Measurements from ENCODE around the gene HYAL3.

- TF ChIP-seq POLR2AphosphoS5 (IDR thresholded peaks at IDR 0.05) (no peak), CTCF (IDR thresholded peaks at IDR 0.05) (no peak)
Observed at GRCh38 chr3:50331364-50331907, 32.2 kb upstream of the HYAL3 start.

Data from sigmoid colon (tissue), 4 donors.